PFSK-1 (cell line): Measurements from ENCODE around the gene CYRIA.

ENCODE experiments used
- FOXP2 ChIP-seq: optimal IDR thresholded peaks from 2 replicates; pipeline ENCODE3; 2011; ENCODE audit warnings: borderline replicate concordance, control low read depth, inconsistent platforms; ENCODE audit not compliant: insufficient read depth; ENCODE audit errors: extremely low read length, extremely low read depth
- SIN3A ChIP-seq: IDR thresholded peaks from 2 replicates; pipeline ENCODE4 v1.6.1; 2012; ENCODE audit warnings: mild to moderate bottlenecking, low read length, moderate library complexity, borderline replicate concordance; ENCODE audit not compliant: insufficient read depth

GRCh38 chr2:16645088-16645487 lies 20.5 kb downstream of the CYRIA start:
- no peak for TF ChIP-seq SIN3A
- TF ChIP-seq FOXP2, result no peak
